Smooth muscle cell (in vitro differentiated cells): ENCODE data around the gene CAMK2G. TPM values are rescaled to one million over a fixed set of nuclear protein-coding genes. Genes with fewer than 3 reads are reported as not detected.

ENCODE experiments used
- DNase-seq: peaks from one replicate; lab custom pipeline; 2025; ENCODE audit not compliant: unreplicated experiment; lab: John Stamatoyannopoulos, UW
- H2AFZ ChIP-seq: fragments of 200-600 bp; sonication (generic); 2 replicates; pipeline ENCODE4 v1.6.0; 2016; ENCODE audit warnings: antibody characterized with exemption, low read depth, mild to moderate bottlenecking
- H3F3A ChIP-seq: fragments of 200-600 bp; sonication (generic); 2 replicates; pipeline ENCODE4 v1.6.0; 2017; ENCODE audit warnings: antibody characterized with exemption, low read depth
- H3K27ac ChIP-seq: fragments of 200-600 bp; sonication (generic); 2 replicates; pipeline ENCODE4 v1.5.1; 2016; ENCODE audit warnings: low read depth, mild to moderate bottlenecking
- H3K27me3 ChIP-seq: fragments of 200-600 bp; sonication (generic); 2 replicates; pipeline ENCODE4 v1.6.1; 2016; ENCODE audit warnings: low read depth, mild to moderate bottlenecking
- H3K36me3 ChIP-seq: fragments of 200-600 bp; sonication (generic); 2 replicates; pipeline ENCODE4 v1.5.1; 2016; ENCODE audit warnings: low read depth
- H3K4me1 ChIP-seq: fragments of 200-600 bp; sonication (generic); 2 replicates; pipeline ENCODE4 v1.5.1; 2016; ENCODE audit warnings: low read depth
- H3K4me2 ChIP-seq: fragments of 200-600 bp; sonication (generic); 2 replicates; pipeline ENCODE4 v1.6.0; 2016; ENCODE audit warnings: mild to moderate bottlenecking
- H3K4me3 ChIP-seq: fragments of 200-600 bp; sonication (generic); 2 replicates; pipeline ENCODE4 v1.5.1; 2016; ENCODE audit warnings: mild to moderate bottlenecking
- H3K79me2 ChIP-seq: fragments of 200-600 bp; sonication (generic); 2 replicates; pipeline ENCODE4 v1.6.0; 2016; ENCODE audit warnings: low read depth, mild to moderate bottlenecking
- H3K9ac ChIP-seq: fragments of 200-600 bp; sonication (generic); 2 replicates; pipeline ENCODE4 v1.6.0; 2016; ENCODE audit warnings: low read depth
- H3K9me3 ChIP-seq: fragments of 200-600 bp; sonication (generic); replicated peaks from 2 replicates; pipeline ENCODE4 v1.5.1; 2016; ENCODE audit warnings: low read depth
- H4K20me1 ChIP-seq: fragments of 200-600 bp; sonication (generic); 2 replicates; pipeline ENCODE4 v1.6.0; 2016; ENCODE audit warnings: low read depth
- CTCF ChIP-seq: fragments of 200-600 bp; sonication (generic); IDR thresholded peaks from 2 replicates; pipeline ENCODE4 v1.5.1; 2017; ENCODE audit warnings: borderline replicate concordance, mild to moderate bottlenecking, antibody characterized with exemption; ENCODE audit not compliant: insufficient read depth, poor library complexity, severe bottlenecking
- WGBS: methylation state at CpG from one replicate; pipeline ENCODE4 v1.1.7; 2016; ENCODE audit warnings: low lambda C conversion rate; 5-methylcytosine and 5-hydroxymethylcytosine counted together
- polyA plus RNA-seq: library from polyadenylated mRNA; unstranded; fragments of >200 nt; fragmentation: Nextera tagmentation; extraction: Ambion mirVana; gene quantifications from 2 replicates; pipeline ENCODE4 v1.2.1, GENCODE V29; 2016
- total RNA-seq: library from RNA; depleted of rRNA; stranded (reverse); fragments of >200 nt; gene quantifications from 2 replicates; pipeline ENCODE4 v1.2.3, GENCODE V29; 2014

The CAMK2G gene
- total and polyA plus RNA-seq, 2 experiments from 2014 or later: 2.2 to 10.8 TPM

- H3K27ac ChIP-seq: peak within 1 kb of the TSS; percentile 68
- peak within 1 kb of the TSS; percentile 94 for H3K4me2 ChIP-seq
- peaks cover 33% of the 10 kb centered on the region for H4K20me1 ChIP-seq
- H3K36me3 ChIP-seq: no peaks in the 10 kb centered on the region
- no peak for TF ChIP-seq CTCF
- H2AFZ ChIP-seq: peak within 1 kb of the TSS; percentile 97
- no peaks in the 10 kb centered on the region for H3K9me3 ChIP-seq
- H3K27me3 ChIP-seq: no peaks in the 10 kb centered on the region
- WGBS: 1% methylated on average over 57 of the region's 57 CpGs
- peaks cover 22% of the 10 kb centered on the region for H3K4me1 ChIP-seq
- H3F3A ChIP-seq: peaks cover 23% of the 10 kb centered on the region
- peak within 1 kb of the TSS; percentile 89 for H3K9ac ChIP-seq
- DNase-seq: peak; percentile 67
- peaks cover 81% of the 10 kb centered on the region for H3K79me2 ChIP-seq
- peak within 1 kb of the TSS; percentile 95 for H3K4me3 ChIP-seq
Observed at GRCh38 chr10:73781879-73782748, 92.2 kb downstream of the CAMK2G start, which contains the start of gene CHCHD1. TSS of gene CHCHD1 (plus strand) at chr10:73782048. CDS start at chr10:73782076, 28 bp downstream.

GRCh38 chr10:73781548-73781878 lies 92.8 kb downstream of the CAMK2G start:
- H3F3A ChIP-seq: peaks cover 23% of the 10 kb centered on the region
- H3K27ac ChIP-seq: peak overlapping the region; percentile 68
- peak overlapping the region; percentile 95 for H3K4me3 ChIP-seq
- no peak for DNase-seq
- H3K36me3 ChIP-seq: no peaks in the 10 kb centered on the region
- H2AFZ ChIP-seq: peak overlapping the region; percentile 97
- 3% methylated on average over 14 of the region's 14 CpGs for WGBS
- peak overlapping the region; percentile 89 for H3K9ac ChIP-seq
- no peaks in the 10 kb centered on the region for H3K9me3 ChIP-seq
- H3K27me3 ChIP-seq: no peaks in the 10 kb centered on the region
- peak overlapping the region; percentile 94 for H3K4me2 ChIP-seq
- peaks cover 81% of the 10 kb centered on the region for H3K79me2 ChIP-seq
- H3K4me1 ChIP-seq: peaks cover 19% of the 10 kb centered on the region
- peaks cover 33% of the 10 kb centered on the region for H4K20me1 ChIP-seq
- TF ChIP-seq CTCF: no peak

GRCh38 chr10:73780966-73781365 lies 93.4 kb downstream of the CAMK2G start:
- Histone ChIP-seq H3K27me3 (no peaks in the 10 kb centered on the region), H3K36me3 (no peaks in the 10 kb centered on the region), H3K9ac (peak overlapping the region; percentile 89), H2AFZ (no peak overlapping the region), H3F3A (peaks cover 23% of the 10 kb centered on the region), H3K9me3 (no peaks in the 10 kb centered on the region), H3K4me2 (peak overlapping the region; percentile 94), H4K20me1 (peaks cover 34% of the 10 kb centered on the region), H3K4me3 (peak overlapping the region; percentile 95), H3K4me1 (peaks cover 19% of the 10 kb centered on the region), H3K27ac (no peak overlapping the region), H3K79me2 (peaks cover 81% of the 10 kb centered on the region)
- no peak for TF ChIP-seq CTCF
- DNase-seq: no peak
- WGBS: 49% methylated on average over 11 of the region's 11 CpGs
